Measurements from ENCODE around the gene NT5DC1.

GRCh38 chr6:116214681-116215080 lies 114.0 kb downstream of the NT5DC1 start:
- TF ChIP-seq CTCF (tag by site-specific recombination; IDR thresholded peaks at IDR 0.05) (no peak), ZNF529 (tag by site-specific recombination; IDR thresholded peaks at IDR 0.05; ENCODE audit: insufficient replicate concordance) (no peak), ZNF571 (tag by site-specific recombination; IDR thresholded peaks at IDR 0.05) (no peak), ZNF639 (tag by site-specific recombination; IDR thresholded peaks at IDR 0.05) (no peak), SP2 (tag by site-specific recombination; IDR thresholded peaks at IDR 0.05) (no peak)
